Naive thymus-derived CD8-positive, alpha-beta T cell (primary cell): Measurements from ENCODE around the gene PMP22. TPM values are rescaled to one million over a fixed set of nuclear protein-coding genes. Genes with fewer than 3 reads are reported as not detected.

Experiments used
- ATAC-seq, 2 donors: fragments of 150-1000 bp; cut with Tn5 transposase in 1 of 2; sonication (Bioruptor Pico), chemical (Tn5 transposase) in 1 of 2; 1 replicate in 1 of 2; 2 replicates in 1 of 2; pipeline ENCODE4 v1.10.0; 2021; ENCODE audit warnings: mild to moderate bottlenecking in 2 of 2, moderate library complexity in 2 of 2
- POLR2A ChIA-PET: fragments of 350-600 bp; sonication (Branson Sonifier 250); formaldehyde crosslinking; loops from one replicate; lab custom pipeline; 2021; ENCODE audit warnings: antibody characterized with exemption; lab: Charles Lee
- DNase-seq, 10 donors: peaks; one replicate each; pipeline versions ENCODE4 v3.0.0 to v3.0.0-alpha.2; 2020 to 2022
- H3K27ac Mint-ChIP-seq, 10 donors: one replicate each; pipeline ENCODE4 v1.8.0; 2020 to 2022; ENCODE audit warnings: mild to moderate bottlenecking in 10 of 10, mixed read lengths in 10 of 10, moderate library complexity in 4 of 10, inconsistent platforms in 1 of 10
- H3K27me3 Mint-ChIP-seq, 5 donors: one replicate each; pipeline ENCODE4 v1.8.0; 2021 to 2022; ENCODE audit warnings: mixed read lengths in 5 of 5
- H3K36me3 Mint-ChIP-seq, 3 donors: one replicate each; pipeline ENCODE4 v1.8.0; 2020 to 2022; ENCODE audit warnings: mixed read lengths in 3 of 3, mild to moderate bottlenecking in 2 of 3, inconsistent platforms in 1 of 3
- H3K4me1 Mint-ChIP-seq, 4 donors: one replicate each; pipeline ENCODE4 v1.8.0; 2021 to 2022; ENCODE audit warnings: mixed read lengths in 4 of 4
- H3K4me3 Mint-ChIP-seq, 10 donors: one replicate each; pipeline ENCODE4 v1.8.0; 2020 to 2022; ENCODE audit warnings: mild to moderate bottlenecking in 10 of 10, mixed read lengths in 10 of 10, moderate library complexity in 6 of 10, inconsistent platforms in 1 of 10
- H3K9me3 Mint-ChIP-seq, 9 donors: one replicate each; pipeline ENCODE4 v1.8.0; 2020 to 2022; ENCODE audit warnings: mixed read lengths in 9 of 9, mild to moderate bottlenecking in 3 of 9, inconsistent platforms in 1 of 9, moderate library complexity in 1 of 9
- polyA plus RNA-seq, 3 donors: library from polyadenylated mRNA; unstranded; fragments of 300-500 nt; fragmentation: Illumina TruSeq; gene quantifications; one replicate each; pipeline ENCODE4 v1.2.3, GENCODE V29; 2021
- total RNA-seq, 8 experiments: library from RNA in 2 of 8; stranded (reverse) in 2 of 8; gene quantifications; one replicate each; pipeline ENCODE4 v1.2.3 and lab custom pipeline; 2021 to 2026

PMP22 gene
- total and polyA plus RNA-seq, 5 experiments from 2014 or later, result 0.27 TPM; not detected in 4

- POLR2A ChIA-PET, result no interaction called here
- Mint-ChIP-seq H3K27me3 (peaks cover 7 to 26% (median 22%) of the 10 kb centered on the region in 5 donors), H3K4me3 (no peak overlapping the region), H3K36me3 (peaks cover 0 to 2% (median 0%) of the 10 kb centered on the region in 3 donors), H3K27ac (no peak overlapping the region), H3K4me1 (peaks cover 0 to 2% (median 0%) of the 10 kb centered on the region in 4 donors), H3K9me3 (peaks cover 0 to 16% (median 0%) of the 10 kb centered on the region in 9 donors)
- DNase-seq, result no peak
- no peak for ATAC-seq
These were observed 5.7 kb upstream of the PMP22 start for GRCh38 chr17:15270628-15271381.

DNA sequence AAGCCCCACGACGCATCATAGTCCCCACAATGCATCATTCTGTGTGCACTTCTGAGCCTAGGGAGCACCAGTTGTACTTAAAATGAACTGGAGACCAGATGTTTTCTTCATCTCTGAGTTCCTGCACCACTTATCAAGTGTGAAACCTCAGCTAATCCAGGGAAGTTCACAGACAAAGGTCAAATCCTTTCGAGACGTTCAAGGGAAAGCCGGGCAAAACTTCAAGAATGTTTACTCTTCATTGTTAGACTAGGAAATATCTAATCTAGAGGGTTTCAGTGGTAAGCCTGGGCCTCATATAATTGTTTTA lies 4.6 kb upstream of the PMP22 start:
- no peak for DNase-seq
- POLR2A ChIA-PET, result no interaction called here
- Mint-ChIP-seq H3K36me3 (peaks cover 0 to 2% (median 0%) of the 10 kb centered on the region in 3 donors), H3K27me3 (peaks cover 13 to 36% (median 29%) of the 10 kb centered on the region in 5 donors), H3K27ac (no peak overlapping the region), H3K9me3 (peaks cover 0 to 11% (median 0%) of the 10 kb centered on the region in 9 donors), H3K4me3 (no peak overlapping the region), H3K4me1 (peaks cover 0 to 2% (median 0%) of the 10 kb centered on the region in 4 donors)
- no peak for ATAC-seq

DNA sequence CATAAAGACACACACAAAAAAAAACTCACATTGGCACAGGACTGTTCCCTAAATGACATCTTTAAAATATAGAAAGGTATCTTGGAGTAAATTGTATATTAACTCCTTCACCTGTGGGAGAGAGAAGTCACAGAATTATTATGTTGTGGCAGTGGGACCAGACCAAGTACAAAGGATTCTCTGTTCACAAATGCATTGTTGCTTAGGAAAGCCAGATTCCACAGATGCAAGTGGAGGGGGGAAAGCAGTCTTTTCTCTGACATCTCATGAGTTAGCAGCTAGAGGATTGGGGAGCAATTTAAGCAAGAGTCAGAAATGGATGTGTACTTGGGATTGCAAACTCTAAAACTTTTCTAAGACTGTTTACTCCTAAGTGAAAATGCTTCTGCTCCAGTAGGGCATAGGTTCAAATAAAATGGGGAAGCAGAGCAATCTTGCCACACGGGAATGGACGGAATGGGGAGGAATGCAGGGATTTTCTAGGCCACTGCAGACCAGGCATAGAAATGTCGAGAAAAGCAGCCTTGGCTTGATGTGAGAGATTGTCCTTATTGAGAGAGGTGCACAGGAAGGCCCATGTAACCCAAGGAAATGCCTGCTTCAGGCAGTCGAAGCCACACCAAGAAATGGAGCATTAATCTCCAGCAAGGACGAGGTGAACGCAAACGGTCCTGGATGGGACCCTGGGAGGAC lies 4.1 kb upstream of the PMP22 start:
- H3K27ac Mint-ChIP-seq, result no peak overlapping the region

DNA sequence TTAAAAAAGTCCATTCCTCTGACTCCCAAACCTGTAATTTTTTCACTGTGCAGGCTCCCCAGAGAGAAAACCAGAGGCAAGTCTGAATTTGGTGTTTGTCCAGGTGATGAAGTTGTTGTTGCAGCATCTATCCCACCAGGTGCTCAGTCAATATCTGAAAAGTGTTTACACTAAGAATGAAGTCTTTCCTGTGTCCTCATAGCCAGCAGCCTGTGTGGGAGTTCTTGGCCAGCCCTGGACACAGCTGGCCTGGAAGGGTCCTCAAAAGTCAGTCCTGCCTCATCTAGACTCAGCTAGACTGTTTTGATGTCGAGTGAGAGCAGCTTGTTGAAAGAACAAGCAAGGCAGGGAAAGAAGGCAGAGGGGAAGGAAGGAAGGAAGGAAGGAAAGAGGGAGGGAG lies 3.3 kb upstream of the PMP22 start:
- Mint-ChIP-seq H3K27ac (no peak overlapping the region), H3K27me3 (peaks cover 18 to 48% (median 38%) of the 10 kb centered on the region in 5 donors), H3K4me1 (peaks cover 0 to 2% (median 0%) of the 10 kb centered on the region in 4 donors), H3K4me3 (no peak overlapping the region), H3K9me3 (peaks cover 0 to under 1% (median 0%) of the 10 kb centered on the region in 9 donors), H3K36me3 (no peaks in the 10 kb centered on the region)
- DNase-seq, result no peak
- ATAC-seq, result no peak
- POLR2A ChIA-PET, result no interaction called here

More for the DNA sequence above, 4.1 kb upstream of the PMP22 start:
- POLR2A ChIA-PET, result no interaction called here
- no peaks in the 10 kb centered on the region for H3K36me3 Mint-ChIP-seq
- peaks cover 0 to 2% (median 0%) of the 10 kb centered on the region in 4 donors for H3K4me1 Mint-ChIP-seq
- no peak for ATAC-seq
- peaks cover 18 to 40% (median 33%) of the 10 kb centered on the region in 5 donors for H3K27me3 Mint-ChIP-seq
- peaks cover 0 to 9% (median 0%) of the 10 kb centered on the region in 9 donors for H3K9me3 Mint-ChIP-seq
- no peak for DNase-seq
- no peak overlapping the region for H3K4me3 Mint-ChIP-seq

GRCh38 chr17:15267996-15268395 lies 2.9 kb upstream of the PMP22 start:
- POLR2A ChIA-PET, result no interaction called here
- Mint-ChIP-seq H3K4me3 (no peak overlapping the region), H3K36me3 (no peaks in the 10 kb centered on the region), H3K9me3 (no peaks in the 10 kb centered on the region), H3K27ac (no peak overlapping the region), H3K27me3 (peaks cover 18 to 52% (median 40%) of the 10 kb centered on the region in 5 donors), H3K4me1 (peaks cover 0 to 2% (median 0%) of the 10 kb centered on the region in 4 donors)
- ATAC-seq (no peak), DNase-seq (no peak)

- Mint-ChIP-seq H3K9me3 (no peaks in the 10 kb centered on the region), H3K27ac (no peak overlapping the region), H3K27me3 (peaks cover 25 to 67% (median 44%) of the 10 kb centered on the region in 5 donors), H3K36me3 (no peaks in the 10 kb centered on the region), H3K4me3 (no peak overlapping the region), H3K4me1 (peaks cover 4 to 8% (median 5%) of the 10 kb centered on the region in 4 donors)
- POLR2A ChIA-PET, result no interaction called here
- ATAC-seq (no peak), DNase-seq (no peak)
These were observed 1.4 kb upstream of the PMP22 start for GRCh38 chr17:15266325-15267125.

GRCh38 chr17:15264542-15264941 lies 584 bp downstream of the PMP22 start:
- H3K4me3 Mint-ChIP-seq, result no peak overlapping the region

GRCh38 chr17:15263680-15264079 lies 1.4 kb downstream of the PMP22 start:
- POLR2A ChIA-PET, result no interaction called here
- H3K4me3 Mint-ChIP-seq, result no peak overlapping the region
- H3K36me3 Mint-ChIP-seq, result no peaks in the 10 kb centered on the region
- DNase-seq, result no peak
- ATAC-seq, result no peak
- peaks cover 38 to 96% (median 54%) of the 10 kb centered on the region in 5 donors for H3K27me3 Mint-ChIP-seq
- no peak overlapping the region for H3K27ac Mint-ChIP-seq
- peaks cover 4 to 15% (median 13%) of the 10 kb centered on the region in 4 donors for H3K4me1 Mint-ChIP-seq
- no peaks in the 10 kb centered on the region for H3K9me3 Mint-ChIP-seq

More at GRCh38 chr17:15264542-15264941, 584 bp downstream of the PMP22 start:
- Mint-ChIP-seq H3K27ac (no peak overlapping the region), H3K4me1 (peaks cover 4 to 14% (median 13%) of the 10 kb centered on the region in 4 donors), H3K27me3 (peaks cover 31 to 87% (median 47%) of the 10 kb centered on the region in 5 donors), H3K9me3 (no peaks in the 10 kb centered on the region), H3K36me3 (no peaks in the 10 kb centered on the region)
- no peak for DNase-seq
- no peak for ATAC-seq
- POLR2A ChIA-PET, result no interaction called here

DNA sequence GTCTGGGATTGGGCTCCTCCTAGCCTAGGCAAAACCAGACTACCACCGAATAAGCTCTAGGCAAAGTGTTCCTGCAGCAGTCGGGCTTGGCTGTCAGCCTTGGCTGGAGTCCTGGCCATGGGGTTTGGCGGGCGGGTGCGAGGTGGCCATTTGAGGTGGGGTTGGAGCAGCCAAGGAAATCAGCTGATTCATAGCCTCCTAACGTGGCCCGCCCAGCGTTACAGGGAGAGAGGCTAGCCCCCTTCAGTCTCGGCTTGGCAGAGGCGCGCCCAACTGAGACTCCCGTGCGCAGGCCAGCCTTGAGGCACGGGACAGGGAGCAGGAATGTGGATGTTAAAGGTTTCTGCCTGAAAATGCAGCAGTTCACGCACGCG lies 1.9 kb downstream of the PMP22 start:
- Mint-ChIP-seq H3K4me1 (peaks cover 4 to 15% (median 13%) of the 10 kb centered on the region in 4 donors), H3K9me3 (no peaks in the 10 kb centered on the region), H3K36me3 (no peaks in the 10 kb centered on the region), H3K27ac (peak overlapping the region in 2 of 10 donors; percentile 26 to 30), H3K4me3 (no peak overlapping the region), H3K27me3 (peaks cover 42 to 100% (median 58%) of the 10 kb centered on the region in 5 donors)
- no peak for DNase-seq
- no peak for ATAC-seq
- POLR2A ChIA-PET, result no interaction called here

DNA sequence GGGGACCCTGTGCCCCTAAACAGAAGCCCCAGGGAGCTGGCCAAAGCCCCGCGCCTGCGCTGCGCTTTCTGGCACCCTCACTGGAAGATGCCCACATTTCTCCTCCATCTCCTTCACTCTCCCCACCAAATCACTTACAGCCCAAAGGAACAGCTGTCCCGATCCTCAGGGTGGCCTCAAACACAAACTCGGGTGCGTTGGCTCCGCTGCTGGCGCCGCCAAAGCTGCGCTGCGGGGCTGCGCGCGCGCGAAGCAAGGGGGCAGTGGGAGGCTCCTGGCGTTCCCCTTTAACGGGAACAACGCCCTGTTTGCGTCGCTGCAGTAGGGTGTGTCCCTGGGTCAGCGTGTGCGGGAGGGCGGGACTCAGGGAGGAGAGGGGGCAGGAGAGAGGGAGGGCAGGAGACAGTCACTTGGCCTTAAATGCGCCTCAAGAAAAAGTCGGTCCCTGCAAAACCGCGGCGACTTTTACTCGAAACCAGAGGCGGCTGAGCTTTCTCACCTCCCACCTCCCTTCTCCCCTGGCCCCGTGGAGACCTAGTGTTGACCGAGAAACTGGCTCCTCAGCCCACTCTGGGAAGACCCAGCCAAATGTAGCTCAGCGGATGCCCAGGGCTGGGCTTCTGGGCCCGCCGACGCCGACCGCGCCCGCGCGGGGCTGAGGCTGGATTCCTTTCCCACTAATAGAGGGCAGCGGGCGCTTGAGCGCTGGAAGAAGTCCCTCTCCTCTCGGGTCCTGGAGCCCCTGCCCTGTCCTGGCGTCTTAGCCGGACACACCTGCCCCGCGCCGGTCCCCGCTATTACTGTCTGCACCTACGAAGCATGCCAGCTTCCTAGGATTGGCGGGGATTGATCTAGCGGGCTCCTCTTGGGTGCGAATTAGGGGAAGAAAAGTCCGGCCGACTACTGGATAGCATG lies 2.6 kb downstream of the PMP22 start:
- Mint-ChIP-seq H3K27ac (peak overlapping the region in 2 of 10 donors; percentile 30 to 64), H3K36me3 (no peaks in the 10 kb centered on the region), H3K9me3 (no peaks in the 10 kb centered on the region), H3K27me3 (peaks cover 44 to 96% (median 57%) of the 10 kb centered on the region in 5 donors), H3K4me1 (peaks cover 6 to 18% (median 15%) of the 10 kb centered on the region in 4 donors), H3K4me3 (peak overlapping the region in 3 of 10 donors; percentile 1 to 29 (median 14))
- POLR2A ChIA-PET, result no interaction called here
- ATAC-seq, result no peak
- no peak for DNase-seq

GRCh38 chr17:15261802-15262290 lies 3.3 kb downstream of the PMP22 start:
- POLR2A ChIA-PET, result no interaction called here

More at GRCh38 chr17:15261802-15262290, 3.3 kb downstream of the PMP22 start:
- Mint-ChIP-seq H3K27ac (no peak overlapping the region), H3K27me3 (peaks cover 42 to 96% (median 58%) of the 10 kb centered on the region in 5 donors), H3K36me3 (no peaks in the 10 kb centered on the region), H3K4me3 (peak overlapping the region in 3 of 10 donors; percentile 1 to 29 (median 14)), H3K9me3 (no peaks in the 10 kb centered on the region), H3K4me1 (peaks cover 8 to 24% (median 22%) of the 10 kb centered on the region in 4 donors)
- ATAC-seq (no peak), DNase-seq (no peak)
